Measurements from ENCODE around the gene DIAPH3. TPM values are rescaled to one million over a fixed set of nuclear protein-coding genes. Genes with fewer than 3 reads are reported as not detected.

The DIAPH3 gene
- total and polyA plus RNA-seq, 4 donors, result 4.0 to 7.5 (median 5.6) TPM

DNA sequence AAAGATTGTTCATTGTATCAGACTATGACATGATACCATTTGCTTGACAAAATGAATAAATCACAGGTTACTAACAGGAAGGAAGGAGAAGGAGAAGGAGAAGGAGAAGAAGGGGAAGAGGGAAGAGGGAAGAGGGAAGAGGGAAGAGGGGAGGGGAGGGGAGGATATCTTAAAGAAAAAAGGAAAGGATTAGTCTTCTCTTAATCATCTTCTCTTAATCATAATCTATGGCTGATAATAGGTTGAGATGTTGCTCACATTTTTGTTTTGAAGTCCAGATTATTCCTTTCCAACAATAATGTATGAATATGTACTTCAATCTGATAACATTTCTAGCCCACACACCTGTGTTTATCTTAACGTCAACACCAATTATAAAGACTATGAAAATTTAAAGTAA, 25.1 kb downstream of the DIAPH3 start:
- WGBS (ENCODE audit: insufficient coverage), result no CpG with 5 or more reads among the region's 1 CpG
- no peak for DNase-seq (ENCODE audit: low read depth in 4 of 6, low spot score in 6 of 6)
- H3K9me3 ChIP-seq (ENCODE audit: control insufficient read depth, insufficient read depth, low read length), result no peaks in the 10 kb centered on the region
- no peaks in the 10 kb centered on the region for H3K27me3 ChIP-seq (ENCODE audit: control insufficient read depth, insufficient read depth, low read length)
- H3K36me3 ChIP-seq (ENCODE audit: control insufficient read depth, insufficient read depth, low read length), result no peaks in the 10 kb centered on the region
- H3K4me3 ChIP-seq (ENCODE audit: low read depth, low read length), result no peak overlapping the region
- no peak overlapping the region for H3K27ac ChIP-seq (ENCODE audit: low read depth, low read length)
- H3K4me1 ChIP-seq (ENCODE audit: control insufficient read depth, insufficient read depth, low read length), result no peaks in the 10 kb centered on the region

GRCh38 chr13:60137911-60138560, 25.7 kb downstream of the DIAPH3 start:
- Histone ChIP-seq H3K4me3 (ENCODE audit: low read depth, low read length) (no peak overlapping the region), H3K27me3 (ENCODE audit: control insufficient read depth, insufficient read depth, low read length) (no peaks in the 10 kb centered on the region), H3K4me1 (ENCODE audit: control insufficient read depth, insufficient read depth, low read length) (no peaks in the 10 kb centered on the region), H3K27ac (ENCODE audit: low read depth, low read length) (no peak overlapping the region), H3K9me3 (ENCODE audit: control insufficient read depth, insufficient read depth, low read length) (no peaks in the 10 kb centered on the region), H3K36me3 (ENCODE audit: control insufficient read depth, insufficient read depth, low read length) (no peaks in the 10 kb centered on the region)
- WGBS (ENCODE audit: insufficient coverage), result 100% methylated on average over 3 of the region's 8 CpGs
- DNase-seq (ENCODE audit: low read depth in 4 of 6, low spot score in 6 of 6), result no peak

GRCh38 chr13:60135344-60135743, 28.4 kb downstream of the DIAPH3 start:
- no peaks in the 10 kb centered on the region for H3K36me3 ChIP-seq (ENCODE audit: control insufficient read depth, insufficient read depth, low read length)
- no CpG with 5 or more reads among the region's 1 CpG for WGBS (ENCODE audit: insufficient coverage)
- H3K9me3 ChIP-seq (ENCODE audit: control insufficient read depth, insufficient read depth, low read length), result no peaks in the 10 kb centered on the region
- H3K4me1 ChIP-seq (ENCODE audit: control insufficient read depth, insufficient read depth, low read length), result no peaks in the 10 kb centered on the region
- no peak overlapping the region for H3K4me3 ChIP-seq (ENCODE audit: low read depth, low read length)
- DNase-seq (ENCODE audit: low read depth in 4 of 6, low spot score in 6 of 6), result no peak
- H3K27ac ChIP-seq (ENCODE audit: low read depth, low read length), result no peak overlapping the region
- no peaks in the 10 kb centered on the region for H3K27me3 ChIP-seq (ENCODE audit: control insufficient read depth, insufficient read depth, low read length)

DNA sequence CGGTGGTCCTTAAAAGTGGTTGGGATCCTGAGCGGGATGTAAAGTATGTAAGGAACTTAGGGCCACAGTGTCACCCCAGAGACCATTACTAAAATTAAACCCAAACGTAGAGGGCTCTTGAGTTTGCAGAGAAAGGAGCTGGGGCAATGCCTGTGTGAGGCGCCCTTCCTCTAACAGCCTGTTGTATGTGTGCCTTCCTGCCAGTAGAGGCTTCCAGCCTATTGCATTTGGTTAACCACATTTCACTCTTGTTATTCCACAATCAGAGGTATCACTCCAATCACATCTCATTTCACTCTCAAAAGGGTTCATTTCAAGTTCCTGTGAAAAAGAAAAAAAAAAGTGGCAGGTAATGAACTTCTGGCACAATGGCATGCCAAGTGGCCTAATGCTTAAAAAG, 29.4 kb downstream of the DIAPH3 start:
- H3K4me3 ChIP-seq (ENCODE audit: low read depth, low read length), result no peak overlapping the region
- no peaks in the 10 kb centered on the region for H3K27me3 ChIP-seq (ENCODE audit: control insufficient read depth, insufficient read depth, low read length)
- no peaks in the 10 kb centered on the region for H3K4me1 ChIP-seq (ENCODE audit: control insufficient read depth, insufficient read depth, low read length)
- no peaks in the 10 kb centered on the region for H3K36me3 ChIP-seq (ENCODE audit: control insufficient read depth, insufficient read depth, low read length)
- no peak overlapping the region for H3K27ac ChIP-seq (ENCODE audit: low read depth, low read length)
- H3K9me3 ChIP-seq (ENCODE audit: control insufficient read depth, insufficient read depth, low read length), result no peaks in the 10 kb centered on the region
- no peak for DNase-seq (ENCODE audit: low read depth in 4 of 6, low spot score in 6 of 6)
- 70% methylated on average over 2 of the region's 4 CpGs for WGBS (ENCODE audit: insufficient coverage)

- no peak for DNase-seq (ENCODE audit: low read depth in 4 of 6, low spot score in 6 of 6)
- Histone ChIP-seq H3K27ac (ENCODE audit: low read depth, low read length) (no peak overlapping the region), H3K4me3 (ENCODE audit: low read depth, low read length) (no peak overlapping the region), H3K27me3 (ENCODE audit: control insufficient read depth, insufficient read depth, low read length) (no peaks in the 10 kb centered on the region), H3K4me1 (ENCODE audit: control insufficient read depth, insufficient read depth, low read length) (no peaks in the 10 kb centered on the region), H3K36me3 (ENCODE audit: control insufficient read depth, insufficient read depth, low read length) (no peaks in the 10 kb centered on the region), H3K9me3 (ENCODE audit: control insufficient read depth, insufficient read depth, low read length) (no peaks in the 10 kb centered on the region)
- WGBS (ENCODE audit: insufficient coverage), result 100% methylated on average over 3 of the region's 3 CpGs
These were observed 42.4 kb downstream of the DIAPH3 start for GRCh38 chr13:60121337-60121687.

- H3K27ac ChIP-seq (ENCODE audit: low read depth, low read length), result no peak overlapping the region
- 90% methylated on average over 3 of the region's 6 CpGs for WGBS (ENCODE audit: insufficient coverage)
- no peaks in the 10 kb centered on the region for H3K36me3 ChIP-seq (ENCODE audit: control insufficient read depth, insufficient read depth, low read length)
- H3K4me1 ChIP-seq (ENCODE audit: control insufficient read depth, insufficient read depth, low read length), result no peaks in the 10 kb centered on the region
- DNase-seq (ENCODE audit: low read depth in 4 of 6, low spot score in 6 of 6), result no peak
- no peaks in the 10 kb centered on the region for H3K27me3 ChIP-seq (ENCODE audit: control insufficient read depth, insufficient read depth, low read length)
- H3K4me3 ChIP-seq (ENCODE audit: low read depth, low read length), result no peak overlapping the region
- no peaks in the 10 kb centered on the region for H3K9me3 ChIP-seq (ENCODE audit: control insufficient read depth, insufficient read depth, low read length)
These were observed 43.0 kb downstream of the DIAPH3 start for GRCh38 chr13:60120617-60121336.

GRCh38 chr13:60118696-60119400, 44.9 kb downstream of the DIAPH3 start:
- Histone ChIP-seq H3K36me3 (ENCODE audit: control insufficient read depth, insufficient read depth, low read length) (no peaks in the 10 kb centered on the region), H3K9me3 (ENCODE audit: control insufficient read depth, insufficient read depth, low read length) (peaks cover 2% of the 10 kb centered on the region), H3K27me3 (ENCODE audit: control insufficient read depth, insufficient read depth, low read length) (no peaks in the 10 kb centered on the region), H3K4me1 (ENCODE audit: control insufficient read depth, insufficient read depth, low read length) (no peaks in the 10 kb centered on the region), H3K4me3 (ENCODE audit: low read depth, low read length) (no peak overlapping the region), H3K27ac (ENCODE audit: low read depth, low read length) (no peak overlapping the region)
- DNase-seq (ENCODE audit: low read depth in 4 of 6, low spot score in 6 of 6), result no peak
- WGBS (ENCODE audit: insufficient coverage), result 100% methylated on average over 1 of the region's 5 CpGs

- no peaks in the 10 kb centered on the region for H3K27me3 ChIP-seq (ENCODE audit: control insufficient read depth, insufficient read depth, low read length)
- H3K4me1 ChIP-seq (ENCODE audit: control insufficient read depth, insufficient read depth, low read length), result no peaks in the 10 kb centered on the region
- DNase-seq (ENCODE audit: low read depth in 4 of 6, low spot score in 6 of 6), result no peak
- no peak overlapping the region for H3K27ac ChIP-seq (ENCODE audit: low read depth, low read length)
- H3K4me3 ChIP-seq (ENCODE audit: low read depth, low read length), result no peak overlapping the region
- H3K9me3 ChIP-seq (ENCODE audit: control insufficient read depth, insufficient read depth, low read length), result peaks cover 2% of the 10 kb centered on the region
- H3K36me3 ChIP-seq (ENCODE audit: control insufficient read depth, insufficient read depth, low read length), result no peaks in the 10 kb centered on the region
- no CpG with 5 or more reads among the region's 1 CpG for WGBS (ENCODE audit: insufficient coverage)
These were observed 49.2 kb downstream of the DIAPH3 start for GRCh38 chr13:60114499-60115028.

GRCh38 chr13:60112771-60113170, 51.0 kb downstream of the DIAPH3 start:
- no peak for DNase-seq (ENCODE audit: low read depth in 4 of 6, low spot score in 6 of 6)
- H3K27ac ChIP-seq (ENCODE audit: low read depth, low read length), result no peak overlapping the region
- H3K9me3 ChIP-seq (ENCODE audit: control insufficient read depth, insufficient read depth, low read length), result peaks cover 2% of the 10 kb centered on the region
- H3K4me3 ChIP-seq (ENCODE audit: low read depth, low read length), result no peak overlapping the region
- no CpG with 5 or more reads among the region's 1 CpG for WGBS (ENCODE audit: insufficient coverage)
- no peaks in the 10 kb centered on the region for H3K27me3 ChIP-seq (ENCODE audit: control insufficient read depth, insufficient read depth, low read length)
- no peaks in the 10 kb centered on the region for H3K36me3 ChIP-seq (ENCODE audit: control insufficient read depth, insufficient read depth, low read length)
- H3K4me1 ChIP-seq (ENCODE audit: control insufficient read depth, insufficient read depth, low read length), result no peaks in the 10 kb centered on the region
